GM23338 (cell line): ENCODE measurements around the gene TMEM87B. TPM values are rescaled to one million over a fixed set of nuclear protein-coding genes. Genes with fewer than 3 reads are reported as not detected.
"Not testable (repeated sequence)": the region's sequence is repeated elsewhere in the genome, so short reads cannot be mapped to it uniquely, and the experiment has no call there.

Source experiments
- ATAC-seq: fragments of 200-7000 bp; cut with Tn5 transposase; 3 replicates; pipeline ENCODE4 v1.9.1; 2020
- DNase-seq: peaks from one replicate; pipeline ENCODE4 v3.0.0-alpha.2; 2015; ENCODE audit warnings: low spot score
- H2AFZ ChIP-seq: fragments of 200-600 bp; sonication (generic); 2 replicates; pipeline ENCODE4 v1.8.0; 2016; ENCODE audit warnings: antibody characterized with exemption, mild to moderate bottlenecking, moderate library complexity
- H3F3A ChIP-seq: fragments of 200-600 bp; sonication (generic); replicated peaks from 2 replicates; pipeline ENCODE4 v1.8.0; 2017; ENCODE audit warnings: antibody characterized with exemption, mixed run types, low read depth
- H3K27ac ChIP-seq: fragments of 200-600 bp; sonication (generic); 2 replicates; pipeline ENCODE4 v1.6.1; 2016; ENCODE audit warnings: low read depth
- H3K27me3 ChIP-seq: fragments of 200-600 bp; sonication (generic); 2 replicates; pipeline ENCODE4 v1.8.0; 2016; ENCODE audit warnings: mild to moderate bottlenecking, mixed run types, moderate library complexity; ENCODE audit not compliant: insufficient read depth
- H3K36me3 ChIP-seq: fragments of 200-600 bp; sonication (generic); 2 replicates; pipeline ENCODE4 v1.8.0; 2016; ENCODE audit warnings: mild to moderate bottlenecking; ENCODE audit not compliant: insufficient read depth
- H3K4me1 ChIP-seq: fragments of 200-600 bp; sonication (generic); 2 replicates; pipeline ENCODE4 v1.8.0; 2016; ENCODE audit warnings: mild to moderate bottlenecking, moderate library complexity; ENCODE audit not compliant: insufficient read depth
- H3K4me2 ChIP-seq: fragments of 200-600 bp; sonication (generic); 2 replicates; pipeline ENCODE4 v1.7.1; 2017; ENCODE audit warnings: mixed run types
- H3K4me3 ChIP-seq: fragments of 200-600 bp; sonication (generic); 2 replicates; pipeline ENCODE4 v1.6.1; 2016; ENCODE audit warnings: mixed run types
- H3K79me2 ChIP-seq: fragments of 200-600 bp; sonication (generic); replicated peaks from 2 replicates; pipeline ENCODE4 v1.8.0; 2017; ENCODE audit warnings: mild to moderate bottlenecking; ENCODE audit not compliant: insufficient read depth
- H3K9me2 ChIP-seq: fragments of 200-600 bp; sonication (generic); 2 replicates; pipeline ENCODE4 v1.8.0; 2017; ENCODE audit not compliant: insufficient read depth
- H4K20me1 ChIP-seq: fragments of 200-600 bp; sonication (generic); replicated peaks from 2 replicates; pipeline ENCODE4 v1.8.0; 2017; ENCODE audit warnings: mild to moderate bottlenecking; ENCODE audit not compliant: insufficient read depth
- H3K27ac Mint-ChIP-seq: 2 replicates; pipeline ENCODE4 v1.8.0; 2020; ENCODE audit warnings: inconsistent platforms, mild to moderate bottlenecking, moderate library complexity, mixed read lengths
- H3K27me3 Mint-ChIP-seq: 3 replicates; pipeline ENCODE4 v1.8.0; 2022; ENCODE audit warnings: low read depth, mild to moderate bottlenecking, moderate library complexity, mixed read lengths, inconsistent platforms; ENCODE audit not compliant: insufficient read depth, poor library complexity
- H3K36me3 Mint-ChIP-seq: 3 replicates; pipeline ENCODE4 v1.8.0; 2021; ENCODE audit warnings: low read depth, mild to moderate bottlenecking, inconsistent platforms, moderate library complexity, mixed read lengths
- H3K4me1 Mint-ChIP-seq: 3 replicates; pipeline ENCODE4 v1.8.0; 2020; ENCODE audit warnings: mild to moderate bottlenecking, inconsistent platforms, mixed read lengths
- H3K4me3 Mint-ChIP-seq: 3 replicates; pipeline ENCODE4 v1.8.0; 2021; ENCODE audit warnings: moderate library complexity, mild to moderate bottlenecking, inconsistent platforms, mixed read lengths
- H3K9me3 Mint-ChIP-seq: 3 replicates; pipeline ENCODE4 v1.8.0; 2020; ENCODE audit warnings: moderate library complexity, mild to moderate bottlenecking, inconsistent platforms, mixed read lengths
- CREB1 ChIP-seq: fragments of 250-450 bp; sonication (Bioruptor Pico); IDR thresholded peaks from 2 replicates; pipeline ENCODE4 v1.5.0; 2020; ENCODE audit warnings: low read depth, mild to moderate bottlenecking, moderate library complexity
- EZH2 ChIP-seq: fragments of 200-600 bp; sonication (generic); IDR thresholded peaks from one replicate; pipeline ENCODE4 v1.8.0; 2017; ENCODE audit warnings: antibody characterized with exemption, mild to moderate bottlenecking, low read depth; ENCODE audit not compliant: unreplicated experiment
- NANOG ChIP-seq: IDR thresholded peaks from 2 replicates; pipeline ENCODE4 v1.6.1; 2016; ENCODE audit warnings: antibody characterized with exemption, borderline replicate concordance
- ZNF114 ChIP-seq: fragments of 250-450 bp; sonication (Bioruptor Pico); IDR thresholded peaks from 2 replicates; pipeline ENCODE4 v1.5.0; 2020; ENCODE audit warnings: mild to moderate bottlenecking, moderate library complexity
- ZNF331 ChIP-seq: fragments of 250-450 bp; sonication (Bioruptor Pico); IDR thresholded peaks from 2 replicates; pipeline ENCODE4 v1.5.0; 2020; ENCODE audit warnings: low read depth, mild to moderate bottlenecking, moderate library complexity
- polyA plus RNA-seq: library from polyadenylated mRNA; unstranded; fragments of >200 nt; fragmentation: Nextera tagmentation; extraction: Ambion mirVana; gene quantifications from 2 replicates; pipeline ENCODE4 v1.2.1, GENCODE V29; 2016
- total RNA-seq: library from RNA; depleted of rRNA; stranded (reverse); fragments of >200 nt; shearing (Covaris generic); gene quantifications from 2 replicates; pipeline ENCODE4 v1.2.3, GENCODE V29; 2014
- TF ChIP-seq, protein P1 (sequence below), 2 experiments: fragments of 200-600 bp in 1 of 2; sonication (generic) in 1 of 2; conservative IDR thresholded peaks; 2 replicates each; pipeline versions ENCODE4 v1.5.1 to v1.6.1; 2016 to 2017; ENCODE audit warnings: antibody characterized with exemption in 2 of 2, low read depth in 2 of 2, mild to moderate bottlenecking in 2 of 2, moderate library complexity in 1 of 2
- TF ChIP-seq, protein P2 (sequence below): fragments of 250-450 bp; sonication (Bioruptor Pico); IDR thresholded peaks from 2 replicates; pipeline ENCODE4 v1.5.0; 2020; ENCODE audit warnings: mild to moderate bottlenecking, moderate library complexity

TMEM87B gene
- total and polyA plus RNA-seq, 2 experiments from 2014 or later, result 7.0 to 15.4 TPM

DNA sequence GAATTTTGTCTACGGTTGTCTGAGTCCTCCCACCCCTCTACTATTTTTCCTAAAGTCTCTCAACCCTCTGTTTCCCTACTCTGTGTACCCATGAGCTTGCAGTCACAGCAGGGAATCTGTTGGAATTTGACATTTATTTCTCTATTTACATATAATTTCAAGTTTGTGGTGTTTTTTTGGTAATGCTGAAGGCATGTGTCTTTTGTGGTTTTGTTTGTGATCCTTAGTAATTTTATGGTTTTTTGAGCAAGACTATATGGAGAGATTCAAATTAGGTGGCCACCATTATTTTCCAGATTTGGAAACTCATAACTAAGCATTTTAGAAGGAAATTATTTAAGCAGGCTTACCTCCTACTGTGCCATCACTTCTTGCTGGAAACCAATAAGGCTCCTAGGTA lies 55.9 kb downstream of the TMEM87B start:
- no peaks in the 10 kb centered on the region for H3K79me2 ChIP-seq
- ATAC-seq (no peak), DNase-seq (no peak)
- H3K27me3 ChIP-seq, result no peaks in the 10 kb centered on the region
- H3K27ac Mint-ChIP-seq, result no peak overlapping the region
- H3K36me3 Mint-ChIP-seq, result peaks cover 27% of the 10 kb centered on the region
- no peaks in the 10 kb centered on the region for H3K4me1 Mint-ChIP-seq
- H3K27ac ChIP-seq, result no peak overlapping the region
- no peak overlapping the region for H2AFZ ChIP-seq
- no peak overlapping the region for H3K4me3 Mint-ChIP-seq
- peaks cover 3% of the 10 kb centered on the region for H3K27me3 Mint-ChIP-seq
- peaks cover 10% of the 10 kb centered on the region; the same call in 2 of the 3 replicates for H3K9me3 Mint-ChIP-seq
- no peak overlapping the region for H3K4me3 ChIP-seq
- no peak overlapping the region for H3K4me2 ChIP-seq
- no peaks in the 10 kb centered on the region for H4K20me1 ChIP-seq
- H3F3A ChIP-seq, result no peaks in the 10 kb centered on the region
- H3K36me3 ChIP-seq, result no peaks in the 10 kb centered on the region
- H3K9me2 ChIP-seq, result no peaks in the 10 kb centered on the region
- no peaks in the 10 kb centered on the region for H3K4me1 ChIP-seq
- TF ChIP-seq EZH2 (no peak), NANOG (no peak), ZNF114 (no peak), CREB1 (CRISPR knock-in tag) (no peak), ZNF331 (no peak)
- TF ChIP-seq, protein P1, sequence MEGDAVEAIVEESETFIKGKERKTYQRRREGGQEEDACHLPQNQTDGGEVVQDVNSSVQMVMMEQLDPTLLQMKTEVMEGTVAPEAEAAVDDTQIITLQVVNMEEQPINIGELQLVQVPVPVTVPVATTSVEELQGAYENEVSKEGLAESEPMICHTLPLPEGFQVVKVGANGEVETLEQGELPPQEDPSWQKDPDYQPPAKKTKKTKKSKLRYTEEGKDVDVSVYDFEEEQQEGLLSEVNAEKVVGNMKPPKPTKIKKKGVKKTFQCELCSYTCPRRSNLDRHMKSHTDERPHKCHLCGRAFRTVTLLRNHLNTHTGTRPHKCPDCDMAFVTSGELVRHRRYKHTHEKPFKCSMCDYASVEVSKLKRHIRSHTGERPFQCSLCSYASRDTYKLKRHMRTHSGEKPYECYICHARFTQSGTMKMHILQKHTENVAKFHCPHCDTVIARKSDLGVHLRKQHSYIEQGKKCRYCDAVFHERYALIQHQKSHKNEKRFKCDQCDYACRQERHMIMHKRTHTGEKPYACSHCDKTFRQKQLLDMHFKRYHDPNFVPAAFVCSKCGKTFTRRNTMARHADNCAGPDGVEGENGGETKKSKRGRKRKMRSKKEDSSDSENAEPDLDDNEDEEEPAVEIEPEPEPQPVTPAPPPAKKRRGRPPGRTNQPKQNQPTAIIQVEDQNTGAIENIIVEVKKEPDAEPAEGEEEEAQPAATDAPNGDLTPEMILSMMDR (conservative IDR thresholded peaks at IDR 0.05; ENCODE audit: low read depth in 2 of 2), result no peak
- TF ChIP-seq, protein P2, sequence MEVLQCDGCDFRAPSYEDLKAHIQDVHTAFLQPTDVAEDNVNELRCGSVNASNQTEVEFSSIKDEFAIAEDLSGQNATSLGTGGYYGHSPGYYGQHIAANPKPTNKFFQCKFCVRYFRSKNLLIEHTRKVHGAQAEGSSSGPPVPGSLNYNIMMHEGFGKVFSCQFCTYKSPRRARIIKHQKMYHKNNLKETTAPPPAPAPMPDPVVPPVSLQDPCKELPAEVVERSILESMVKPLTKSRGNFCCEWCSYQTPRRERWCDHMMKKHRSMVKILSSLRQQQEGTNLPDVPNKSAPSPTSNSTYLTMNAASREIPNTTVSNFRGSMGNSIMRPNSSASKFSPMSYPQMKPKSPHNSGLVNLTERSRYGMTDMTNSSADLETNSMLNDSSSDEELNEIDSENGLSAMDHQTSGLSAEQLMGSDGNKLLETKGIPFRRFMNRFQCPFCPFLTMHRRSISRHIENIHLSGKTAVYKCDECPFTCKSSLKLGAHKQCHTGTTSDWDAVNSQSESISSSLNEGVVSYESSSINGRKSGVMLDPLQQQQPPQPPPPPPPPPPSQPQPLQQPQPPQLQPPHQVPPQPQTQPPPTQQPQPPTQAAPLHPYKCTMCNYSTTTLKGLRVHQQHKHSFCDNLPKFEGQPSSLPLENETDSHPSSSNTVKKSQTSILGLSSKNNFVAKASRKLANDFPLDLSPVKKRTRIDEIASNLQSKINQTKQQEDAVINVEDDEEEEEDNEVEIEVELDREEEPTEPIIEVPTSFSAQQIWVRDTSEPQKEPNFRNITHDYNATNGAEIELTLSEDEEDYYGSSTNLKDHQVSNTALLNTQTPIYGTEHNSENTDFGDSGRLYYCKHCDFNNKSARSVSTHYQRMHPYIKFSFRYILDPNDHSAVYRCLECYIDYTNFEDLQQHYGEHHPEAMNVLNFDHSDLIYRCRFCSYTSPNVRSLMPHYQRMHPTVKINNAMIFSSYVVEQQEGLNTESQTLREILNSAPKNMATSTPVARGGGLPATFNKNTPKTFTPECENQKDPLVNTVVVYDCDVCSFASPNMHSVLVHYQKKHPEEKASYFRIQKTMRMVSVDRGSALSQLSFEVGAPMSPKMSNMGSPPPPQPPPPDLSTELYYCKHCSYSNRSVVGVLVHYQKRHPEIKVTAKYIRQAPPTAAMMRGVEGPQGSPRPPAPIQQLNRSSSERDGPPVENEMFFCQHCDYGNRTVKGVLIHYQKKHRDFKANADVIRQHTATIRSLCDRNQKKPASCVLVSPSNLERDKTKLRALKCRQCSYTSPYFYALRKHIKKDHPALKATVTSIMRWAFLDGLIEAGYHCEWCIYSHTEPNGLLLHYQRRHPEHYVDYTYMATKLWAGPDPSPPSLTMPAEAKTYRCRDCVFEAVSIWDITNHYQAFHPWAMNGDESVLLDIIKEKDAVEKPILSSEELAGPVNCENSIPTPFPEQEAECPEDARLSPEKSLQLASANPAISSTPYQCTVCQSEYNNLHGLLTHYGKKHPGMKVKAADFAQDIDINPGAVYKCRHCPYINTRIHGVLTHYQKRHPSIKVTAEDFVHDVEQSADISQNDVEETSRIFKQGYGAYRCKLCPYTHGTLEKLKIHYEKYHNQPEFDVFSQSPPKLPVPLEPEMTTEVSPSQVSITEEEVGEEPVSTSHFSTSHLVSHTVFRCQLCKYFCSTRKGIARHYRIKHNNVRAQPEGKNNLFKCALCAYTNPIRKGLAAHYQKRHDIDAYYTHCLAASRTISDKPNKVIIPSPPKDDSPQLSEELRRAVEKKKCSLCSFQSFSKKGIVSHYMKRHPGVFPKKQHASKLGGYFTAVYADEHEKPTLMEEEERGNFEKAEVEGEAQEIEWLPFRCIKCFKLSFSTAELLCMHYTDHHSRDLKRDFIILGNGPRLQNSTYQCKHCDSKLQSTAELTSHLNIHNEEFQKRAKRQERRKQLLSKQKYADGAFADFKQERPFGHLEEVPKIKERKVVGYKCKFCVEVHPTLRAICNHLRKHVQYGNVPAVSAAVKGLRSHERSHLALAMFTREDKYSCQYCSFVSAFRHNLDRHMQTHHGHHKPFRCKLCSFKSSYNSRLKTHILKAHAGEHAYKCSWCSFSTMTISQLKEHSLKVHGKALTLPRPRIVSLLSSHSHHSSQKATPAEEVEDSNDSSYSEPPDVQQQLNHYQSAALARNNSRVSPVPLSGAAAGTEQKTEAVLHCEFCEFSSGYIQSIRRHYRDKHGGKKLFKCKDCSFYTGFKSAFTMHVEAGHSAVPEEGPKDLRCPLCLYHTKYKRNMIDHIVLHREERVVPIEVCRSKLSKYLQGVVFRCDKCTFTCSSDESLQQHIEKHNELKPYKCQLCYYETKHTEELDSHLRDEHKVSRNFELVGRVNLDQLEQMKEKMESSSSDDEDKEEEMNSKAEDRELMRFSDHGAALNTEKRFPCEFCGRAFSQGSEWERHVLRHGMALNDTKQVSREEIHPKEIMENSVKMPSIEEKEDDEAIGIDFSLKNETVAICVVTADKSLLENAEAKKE (CRISPR knock-in tag), result no peak

DNA sequence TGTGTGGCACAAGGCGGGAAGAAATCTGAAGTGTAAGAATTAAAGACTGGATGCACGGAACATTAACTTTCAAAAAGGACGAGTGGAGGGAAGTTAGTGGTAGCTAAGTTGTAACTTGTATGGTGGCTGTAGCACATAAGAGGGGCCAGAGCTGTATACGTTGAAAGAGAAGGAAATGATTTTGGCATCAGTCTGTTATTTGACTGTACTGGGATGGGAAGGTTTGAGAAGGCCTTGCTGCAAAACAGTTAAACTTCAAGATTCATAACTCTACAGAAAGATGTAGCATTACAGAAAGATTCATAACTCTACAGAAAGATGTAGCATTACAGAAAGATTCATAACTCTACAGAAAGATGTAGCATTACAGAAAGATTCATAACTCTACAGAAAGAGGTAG lies 58.3 kb downstream of the TMEM87B start:
- H3K27me3 Mint-ChIP-seq, H3K4me1 Mint-ChIP-seq, H3K27ac ChIP-seq, H3K4me3 Mint-ChIP-seq, H3F3A ChIP-seq, H3K36me3 ChIP-seq, H3K4me2 ChIP-seq, H4K20me1 ChIP-seq, H3K9me2 ChIP-seq, H3K79me2 ChIP-seq, H3K4me3 ChIP-seq, H3K9me3 Mint-ChIP-seq, ATAC-seq, H2AFZ ChIP-seq, H3K27ac Mint-ChIP-seq, H3K27me3 ChIP-seq, H3K4me1 ChIP-seq, DNase-seq: not testable (repeated sequence)
- peaks cover 27% of the 10 kb centered on the region for H3K36me3 Mint-ChIP-seq
